Glutamatergic neuron (in vitro differentiated cells): ENCODE data around the gene SNX5. TPM values are rescaled to one million over a fixed set of nuclear protein-coding genes. Genes with fewer than 3 reads are reported as not detected.

ENCODE experiments used
- DNase-seq: peaks from one replicate; pipeline ENCODE4 v3.0.0; 2022
- H3K27ac Mint-ChIP-seq: one replicate; pipeline ENCODE4 v1.8.0; 2020; ENCODE audit warnings: mild to moderate bottlenecking, mixed read lengths, inconsistent platforms; ENCODE audit not compliant: unreplicated experiment
- H3K27me3 Mint-ChIP-seq: one replicate; pipeline ENCODE4 v1.8.0; 2020; ENCODE audit warnings: mild to moderate bottlenecking, moderate library complexity, mixed read lengths, inconsistent platforms; ENCODE audit not compliant: unreplicated experiment
- H3K36me3 Mint-ChIP-seq: one replicate; pipeline ENCODE4 v1.8.0; 2020; ENCODE audit warnings: mild to moderate bottlenecking, mixed read lengths, inconsistent platforms; ENCODE audit not compliant: unreplicated experiment
- H3K4me1 Mint-ChIP-seq: one replicate; pipeline ENCODE4 v1.8.0; 2020; ENCODE audit warnings: mild to moderate bottlenecking, low read depth, mixed read lengths, inconsistent platforms; ENCODE audit not compliant: unreplicated experiment
- H3K4me3 Mint-ChIP-seq: one replicate; pipeline ENCODE4 v1.8.0; 2020; ENCODE audit warnings: mild to moderate bottlenecking, mixed read lengths, inconsistent platforms; ENCODE audit not compliant: unreplicated experiment
- H3K9me3 Mint-ChIP-seq: one replicate; pipeline ENCODE4 v1.8.0; 2020; ENCODE audit warnings: mild to moderate bottlenecking, moderate library complexity, mixed read lengths, inconsistent platforms; ENCODE audit not compliant: unreplicated experiment
- total RNA-seq: library from RNA; stranded (reverse); fragmentation: NEBNext Ultra II Directional; extraction: Animal tissue kit (Norgen Biotek cat#: 25700); gene quantifications from one replicate; pipeline ENCODE4 v1.2.1, GENCODE V29; 2021; ENCODE audit not compliant: unreplicated experiment
- TF ChIP-seq, protein P1 (sequence below): fragments of 200-600 bp; sonication (generic); IDR thresholded peaks from one replicate; pipeline ENCODE4 v1.5.0; 2021; ENCODE audit not compliant: partially characterized antibody, unreplicated experiment

The SNX5 gene
- total RNA-seq, 1 donor from 2014 or later = 43.2 TPM

- H3K9me3 Mint-ChIP-seq = peaks cover 2% of the 10 kb centered on the region
- no peaks in the 10 kb centered on the region for H3K27me3 Mint-ChIP-seq
- TF ChIP-seq, protein P1, sequence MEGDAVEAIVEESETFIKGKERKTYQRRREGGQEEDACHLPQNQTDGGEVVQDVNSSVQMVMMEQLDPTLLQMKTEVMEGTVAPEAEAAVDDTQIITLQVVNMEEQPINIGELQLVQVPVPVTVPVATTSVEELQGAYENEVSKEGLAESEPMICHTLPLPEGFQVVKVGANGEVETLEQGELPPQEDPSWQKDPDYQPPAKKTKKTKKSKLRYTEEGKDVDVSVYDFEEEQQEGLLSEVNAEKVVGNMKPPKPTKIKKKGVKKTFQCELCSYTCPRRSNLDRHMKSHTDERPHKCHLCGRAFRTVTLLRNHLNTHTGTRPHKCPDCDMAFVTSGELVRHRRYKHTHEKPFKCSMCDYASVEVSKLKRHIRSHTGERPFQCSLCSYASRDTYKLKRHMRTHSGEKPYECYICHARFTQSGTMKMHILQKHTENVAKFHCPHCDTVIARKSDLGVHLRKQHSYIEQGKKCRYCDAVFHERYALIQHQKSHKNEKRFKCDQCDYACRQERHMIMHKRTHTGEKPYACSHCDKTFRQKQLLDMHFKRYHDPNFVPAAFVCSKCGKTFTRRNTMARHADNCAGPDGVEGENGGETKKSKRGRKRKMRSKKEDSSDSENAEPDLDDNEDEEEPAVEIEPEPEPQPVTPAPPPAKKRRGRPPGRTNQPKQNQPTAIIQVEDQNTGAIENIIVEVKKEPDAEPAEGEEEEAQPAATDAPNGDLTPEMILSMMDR = no peak
- DNase-seq = no peak
- H3K4me1 Mint-ChIP-seq = no peaks in the 10 kb centered on the region
- no peak overlapping the region for H3K4me3 Mint-ChIP-seq
- H3K27ac Mint-ChIP-seq = no peak overlapping the region
- H3K36me3 Mint-ChIP-seq = no peaks in the 10 kb centered on the region
Observed at GRCh38 chr20:17946040-17946439, 22.6 kb downstream of the SNX5 start.

GRCh38 chr20:17944854-17945474 is 23.6 kb downstream of the SNX5 start:
- Mint-ChIP-seq H3K27me3 (peaks cover 3% of the 10 kb centered on the region), H3K36me3 (no peaks in the 10 kb centered on the region), H3K4me1 (no peaks in the 10 kb centered on the region), H3K9me3 (peaks cover 4% of the 10 kb centered on the region), H3K27ac (no peak overlapping the region), H3K4me3 (no peak overlapping the region)
- DNase-seq = no peak
- TF ChIP-seq, protein P1 = no peak

GRCh38 chr20:17943343-17943742 is 25.3 kb downstream of the SNX5 start:
- TF ChIP-seq, protein P1 = no peak
- H3K27ac Mint-ChIP-seq = no peak overlapping the region
- H3K4me1 Mint-ChIP-seq = peaks cover 2% of the 10 kb centered on the region
- peaks cover 3% of the 10 kb centered on the region for H3K27me3 Mint-ChIP-seq
- no peaks in the 10 kb centered on the region for H3K36me3 Mint-ChIP-seq
- peaks cover 4% of the 10 kb centered on the region for H3K9me3 Mint-ChIP-seq
- no peak overlapping the region for H3K4me3 Mint-ChIP-seq
- DNase-seq = no peak

DNA sequence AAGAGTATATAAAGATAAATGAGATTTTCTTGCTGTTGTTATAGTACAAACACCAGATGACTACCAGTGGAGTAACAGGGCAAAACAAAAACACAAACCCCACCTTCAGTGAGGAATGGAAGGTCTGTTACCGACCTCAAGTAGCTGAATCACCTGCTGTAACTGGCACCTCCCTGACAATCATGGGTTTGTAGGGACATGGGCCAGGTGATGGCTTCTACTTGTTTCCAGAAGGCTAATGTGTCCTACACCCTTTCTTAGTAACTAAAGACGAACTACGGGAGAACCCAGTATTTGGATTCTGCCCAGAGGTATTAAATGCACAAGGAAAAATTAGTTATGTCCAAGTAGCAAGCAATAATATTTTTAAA is 26.8 kb downstream of the SNX5 start:
- Mint-ChIP-seq H3K4me3 (no peak overlapping the region), H3K27me3 (peaks cover 3% of the 10 kb centered on the region), H3K36me3 (no peaks in the 10 kb centered on the region), H3K9me3 (peaks cover 4% of the 10 kb centered on the region), H3K4me1 (peaks cover 4% of the 10 kb centered on the region), H3K27ac (no peak overlapping the region)
- DNase-seq = no peak
- TF ChIP-seq, protein P1 = no peak

DNA sequence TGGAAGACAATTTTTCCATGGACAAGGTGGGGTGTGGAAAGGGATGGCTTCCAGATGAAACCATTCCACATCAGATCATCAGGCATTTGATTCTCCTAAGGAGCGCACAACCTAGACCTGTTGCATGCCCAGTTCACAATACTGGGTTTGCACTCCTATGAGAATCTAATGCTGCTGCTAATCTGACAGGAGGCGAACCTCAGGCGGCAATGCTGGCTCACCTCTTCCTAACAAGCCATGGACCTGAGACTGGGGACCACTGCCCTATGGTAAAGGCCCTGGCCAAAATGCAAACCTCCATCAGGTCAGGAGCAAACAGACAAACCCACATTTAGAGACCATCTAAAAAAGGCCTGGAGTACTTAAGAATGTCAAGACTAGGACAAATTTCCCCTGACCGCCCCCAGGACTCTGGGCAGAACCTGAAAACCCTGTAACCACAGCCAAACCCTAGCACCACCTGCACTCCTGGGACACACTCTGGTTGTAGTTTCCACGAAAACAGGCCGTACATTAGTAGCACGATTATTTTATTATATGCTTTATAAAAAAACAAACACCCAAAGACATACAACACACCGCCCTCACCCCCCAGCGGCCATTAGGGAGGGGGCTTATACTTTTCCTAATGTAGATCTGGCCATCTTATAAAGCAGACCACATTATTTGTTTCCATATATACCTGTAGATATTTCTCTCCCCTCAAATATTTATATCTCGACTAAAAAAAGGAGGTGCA is 27.3 kb downstream of the SNX5 start:
- no peak overlapping the region for H3K27ac Mint-ChIP-seq

More for the DNA sequence above, 27.3 kb downstream of the SNX5 start:
- Mint-ChIP-seq H3K27me3 (peaks cover 3% of the 10 kb centered on the region), H3K4me3 (no peak overlapping the region), H3K9me3 (peaks cover 4% of the 10 kb centered on the region), H3K36me3 (no peaks in the 10 kb centered on the region), H3K4me1 (peaks cover 8% of the 10 kb centered on the region)
- TF ChIP-seq, protein P1 = no peak
- no peak for DNase-seq
